Measurements from ENCODE around the gene PDGFB.

The PDGFB gene

GRCh38 chr22:39281126-39281525 lies 36.3 kb upstream of the PDGFB start:
- Histone ChIP-seq H3K36me3 (ENCODE audit: control insufficient read depth in 1 of 2, insufficient read depth in 2 of 2, low read depth in 1 of 2, low read length in 2 of 2) (no peaks in the 10 kb centered on the region), H2BK5ac (ENCODE audit: low read depth, low read length, poor library complexity, severe bottlenecking) (no peak overlapping the region), H2BK12ac (ENCODE audit: low read length in 2 of 2) (peak overlapping the region in 1 of 2 experiments; percentile 11), H3K4me3 (ENCODE audit: insufficient read depth in 1 of 2, low read depth in 1 of 2, low read length in 2 of 2) (no peak overlapping the region), H3K4me1 (ENCODE audit: control insufficient read depth, insufficient read depth, low read depth, low read length) (peaks cover 28% of the 10 kb centered on the region), H4K91ac (ENCODE audit: low read length) (no peak overlapping the region), H3K79me1 (replicated peaks; ENCODE audit: low read length, poor library complexity, severe bottlenecking) (no peaks in the 10 kb centered on the region), H3K27me3 (ENCODE audit: control insufficient read depth in 1 of 2, insufficient read depth in 1 of 2, low read length in 2 of 2) (no peaks in the 10 kb centered on the region), H3K18ac (ENCODE audit: low read depth in 1 of 2, low read length in 2 of 2) (no peak overlapping the region), H3K4me2 (ENCODE audit: low read length, poor library complexity, severe bottlenecking) (no peak overlapping the region), H2BK120ac (ENCODE audit: low read depth, low read length) (no peak overlapping the region), H2AK5ac (ENCODE audit: low read length, severe bottlenecking) (no peak overlapping the region), H4K8ac (ENCODE audit: low read length) (no peak overlapping the region), H2AFZ (ENCODE audit: low read depth, low read length) (no peak overlapping the region), H3K14ac (ENCODE audit: low read length in 2 of 2) (no peak overlapping the region), H2BK15ac (ENCODE audit: low read depth, poor library complexity, severe bottlenecking) (no peak overlapping the region), H3K9ac (ENCODE audit: low read length) (no peak overlapping the region), H3K9me3 (ENCODE audit: control insufficient read depth, low read length) (peaks cover 11% of the 10 kb centered on the region), H3K23ac (ENCODE audit: low read length in 2 of 2) (no peak overlapping the region), H3K27ac (ENCODE audit: low read length, poor library complexity, severe bottlenecking) (no peak overlapping the region), H3K4ac (ENCODE audit: low read depth in 1 of 2, low read length in 2 of 2) (peak overlapping the region in 1 of 2 experiments; percentile 0)
- WGBS = 85% methylated on average over 6 of the region's 6 CpGs
- DNase-seq = no peak

DNA sequence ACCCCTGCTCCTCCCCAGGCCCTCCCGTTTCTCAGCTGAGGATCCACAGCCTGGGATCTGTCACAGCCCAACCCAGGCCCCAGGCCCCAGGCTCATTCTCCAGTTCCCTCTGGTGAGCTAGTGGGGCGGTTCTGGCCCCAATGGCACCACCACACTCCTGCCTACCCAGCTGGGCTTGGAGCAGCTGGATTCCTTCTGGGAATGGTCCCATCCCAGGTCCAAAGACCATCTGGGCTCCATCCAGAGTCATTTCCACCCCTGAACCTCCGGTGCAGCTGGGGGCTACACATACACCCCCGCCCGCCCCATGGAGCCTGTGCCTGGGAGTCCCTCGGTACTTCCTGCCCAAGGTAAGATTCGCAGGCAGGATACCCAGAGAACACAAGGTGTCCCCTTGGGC lies 35.5 kb upstream of the PDGFB start:
- no peak overlapping the region for H3K4me3 ChIP-seq (ENCODE audit: insufficient read depth in 1 of 2, low read depth in 1 of 2, low read length in 2 of 2)
- H3K18ac ChIP-seq (ENCODE audit: low read depth in 1 of 2, low read length in 2 of 2) = peak overlapping the region in 1 of 2 experiments; percentile 29
- no peaks in the 10 kb centered on the region for H3K79me1 ChIP-seq (replicated peaks; ENCODE audit: low read length, poor library complexity, severe bottlenecking)
- H3K14ac ChIP-seq (ENCODE audit: low read length in 2 of 2) = no peak overlapping the region
- no peaks in the 10 kb centered on the region for H3K27me3 ChIP-seq (ENCODE audit: control insufficient read depth in 1 of 2, insufficient read depth in 1 of 2, low read length in 2 of 2)
- no peak overlapping the region for H4K8ac ChIP-seq (ENCODE audit: low read length)
- H3K9me3 ChIP-seq (ENCODE audit: control insufficient read depth, low read length) = peaks cover 10% of the 10 kb centered on the region
- no peak overlapping the region for H2AFZ ChIP-seq (ENCODE audit: low read depth, low read length)
- no peak overlapping the region for H3K4me2 ChIP-seq (ENCODE audit: low read length, poor library complexity, severe bottlenecking)
- H3K23ac ChIP-seq (ENCODE audit: low read length in 2 of 2) = no peak overlapping the region
- peak overlapping the region in 1 of 2 experiments; percentile 72 for H3K4ac ChIP-seq (ENCODE audit: low read depth in 1 of 2, low read length in 2 of 2)
- H3K9ac ChIP-seq (ENCODE audit: low read length) = no peak overlapping the region
- no peak overlapping the region for H2BK15ac ChIP-seq (ENCODE audit: low read depth, poor library complexity, severe bottlenecking)
- peak overlapping the region in 1 of 2 experiments; percentile 39 for H2BK12ac ChIP-seq (ENCODE audit: low read length in 2 of 2)
- peak overlapping the region; percentile 29 for H4K91ac ChIP-seq (ENCODE audit: low read length)
- H2BK120ac ChIP-seq (ENCODE audit: low read depth, low read length) = peak overlapping the region; percentile 36
- WGBS = 94% methylated on average over 7 of the region's 7 CpGs
- no peak overlapping the region for H3K27ac ChIP-seq (ENCODE audit: low read length, poor library complexity, severe bottlenecking)
- peaks cover 25% of the 10 kb centered on the region for H3K4me1 ChIP-seq (ENCODE audit: control insufficient read depth, insufficient read depth, low read depth, low read length)
- H2AK5ac ChIP-seq (ENCODE audit: low read length, severe bottlenecking) = peak overlapping the region; percentile 1
- H3K36me3 ChIP-seq (ENCODE audit: control insufficient read depth in 1 of 2, insufficient read depth in 2 of 2, low read depth in 1 of 2, low read length in 2 of 2) = no peaks in the 10 kb centered on the region
- no peak overlapping the region for H2BK5ac ChIP-seq (ENCODE audit: low read depth, low read length, poor library complexity, severe bottlenecking)
- DNase-seq = no peak

DNA sequence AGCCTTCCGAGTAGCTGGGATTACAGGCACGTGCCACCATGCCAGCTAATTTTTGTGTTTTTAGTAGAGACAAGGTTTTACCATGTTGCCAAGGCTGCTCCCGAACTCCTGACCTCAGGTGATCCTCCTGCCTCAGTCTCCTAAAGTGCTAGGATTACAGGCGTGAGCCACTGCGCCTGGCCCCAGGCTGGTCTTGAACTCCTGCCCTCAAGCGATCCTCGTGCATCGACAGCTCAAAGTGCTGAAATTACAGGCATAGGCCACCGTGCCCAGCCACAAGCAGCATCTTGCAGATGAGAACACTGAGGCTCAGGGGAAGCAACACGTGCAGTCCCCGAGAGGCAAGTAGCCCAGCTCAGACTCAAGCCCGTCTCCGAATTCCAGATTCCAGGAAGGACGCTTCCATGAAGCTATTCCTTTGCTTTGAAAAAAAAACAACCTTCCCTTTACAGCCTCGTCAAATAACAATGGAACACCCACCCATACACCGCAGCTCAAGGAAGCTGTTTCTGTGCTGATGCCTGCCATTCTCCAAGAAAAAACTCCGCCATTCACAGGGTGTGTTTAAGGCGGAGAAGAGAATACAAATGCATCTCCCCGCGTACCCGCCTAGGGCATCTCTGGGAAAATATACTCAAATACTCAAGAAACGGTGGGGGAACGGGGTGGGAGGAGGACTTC lies 34.5 kb upstream of the PDGFB start:
- no peak overlapping the region for H3K4me2 ChIP-seq (ENCODE audit: low read length, poor library complexity, severe bottlenecking)
- 86% methylated on average over 23 of the region's 23 CpGs for whole genome bisulfite sequencing

GRCh38 chr22:39278040-39278439 lies 33.3 kb upstream of the PDGFB start:
- Histone ChIP-seq H3K4me1 (ENCODE audit: control insufficient read depth, insufficient read depth, low read depth, low read length) (peaks cover 13% of the 10 kb centered on the region), H3K36me3 (ENCODE audit: control insufficient read depth in 1 of 2, insufficient read depth in 2 of 2, low read depth in 1 of 2, low read length in 2 of 2) (no peaks in the 10 kb centered on the region), H3K18ac (ENCODE audit: low read depth in 1 of 2, low read length in 2 of 2) (peak overlapping the region in 1 of 2 experiments; percentile 85), H2AK5ac (ENCODE audit: low read length, severe bottlenecking) (no peak overlapping the region), H3K14ac (ENCODE audit: low read length in 2 of 2) (no peak overlapping the region), H3K79me1 (replicated peaks; ENCODE audit: low read length, poor library complexity, severe bottlenecking) (no peaks in the 10 kb centered on the region), H3K4me3 (ENCODE audit: insufficient read depth in 1 of 2, low read depth in 1 of 2, low read length in 2 of 2) (no peak overlapping the region), H3K4me2 (ENCODE audit: low read length, poor library complexity, severe bottlenecking) (no peak overlapping the region), H2BK120ac (ENCODE audit: low read depth, low read length) (peak overlapping the region; percentile 11), H3K27me3 (ENCODE audit: control insufficient read depth in 1 of 2, insufficient read depth in 1 of 2, low read length in 2 of 2) (peaks cover 0 to 4% of the 10 kb centered on the region in 2 experiments), H3K4ac (ENCODE audit: low read depth in 1 of 2, low read length in 2 of 2) (peak overlapping the region in 1 of 2 experiments; percentile 9), H3K27ac (ENCODE audit: low read length, poor library complexity, severe bottlenecking) (no peak overlapping the region), H2BK12ac (ENCODE audit: low read length in 2 of 2) (peak overlapping the region; percentile 44 to 85), H3K9ac (ENCODE audit: low read length) (no peak overlapping the region), H4K8ac (ENCODE audit: low read length) (peak overlapping the region; percentile 35), H4K91ac (ENCODE audit: low read length) (peak overlapping the region; percentile 70), H3K9me3 (ENCODE audit: control insufficient read depth, low read length) (no peaks in the 10 kb centered on the region), H2BK15ac (ENCODE audit: low read depth, poor library complexity, severe bottlenecking) (peak overlapping the region; percentile 100), H3K23ac (ENCODE audit: low read length in 2 of 2) (no peak overlapping the region), H2BK5ac (ENCODE audit: low read depth, low read length, poor library complexity, severe bottlenecking) (no peak overlapping the region), H2AFZ (ENCODE audit: low read depth, low read length) (no peak overlapping the region)
- WGBS = 66% methylated on average over 13 of the region's 13 CpGs
- DNase-seq = peak; percentile 78

More for the DNA sequence above, 34.5 kb upstream of the PDGFB start:
- peak overlapping the region; percentile 19 for H2AK5ac ChIP-seq (ENCODE audit: low read length, severe bottlenecking)
- no peak overlapping the region for H3K4ac ChIP-seq (ENCODE audit: low read depth in 1 of 2, low read length in 2 of 2)
- no peak overlapping the region for H3K9ac ChIP-seq (ENCODE audit: low read length)
- H3K79me1 ChIP-seq (replicated peaks; ENCODE audit: low read length, poor library complexity, severe bottlenecking) = no peaks in the 10 kb centered on the region
- no peak overlapping the region for H2BK5ac ChIP-seq (ENCODE audit: low read depth, low read length, poor library complexity, severe bottlenecking)
- H3K18ac ChIP-seq (ENCODE audit: low read depth in 1 of 2, low read length in 2 of 2) = peak overlapping the region in 1 of 2 experiments; percentile 11
- no peak for DNase-seq
- H3K4me3 ChIP-seq (ENCODE audit: insufficient read depth in 1 of 2, low read depth in 1 of 2, low read length in 2 of 2) = no peak overlapping the region
- H3K4me1 ChIP-seq (ENCODE audit: control insufficient read depth, insufficient read depth, low read depth, low read length) = peaks cover 25% of the 10 kb centered on the region
- H3K23ac ChIP-seq (ENCODE audit: low read length in 2 of 2) = no peak overlapping the region
- H4K91ac ChIP-seq (ENCODE audit: low read length) = no peak overlapping the region
- peak overlapping the region in 1 of 2 experiments; percentile 91 for H2BK12ac ChIP-seq (ENCODE audit: low read length in 2 of 2)
- H3K36me3 ChIP-seq (ENCODE audit: control insufficient read depth in 1 of 2, insufficient read depth in 2 of 2, low read depth in 1 of 2, low read length in 2 of 2) = no peaks in the 10 kb centered on the region
- H4K8ac ChIP-seq (ENCODE audit: low read length) = no peak overlapping the region
- no peak overlapping the region for H2BK15ac ChIP-seq (ENCODE audit: low read depth, poor library complexity, severe bottlenecking)
- no peak overlapping the region for H2AFZ ChIP-seq (ENCODE audit: low read depth, low read length)
- peak overlapping the region in 1 of 2 experiments; percentile 18 for H3K14ac ChIP-seq (ENCODE audit: low read length in 2 of 2)
- no peak overlapping the region for H2BK120ac ChIP-seq (ENCODE audit: low read depth, low read length)
- peaks cover under 1% of the 10 kb centered on the region for H3K9me3 ChIP-seq (ENCODE audit: control insufficient read depth, low read length)
- peaks cover 0 to 4% of the 10 kb centered on the region in 2 experiments for H3K27me3 ChIP-seq (ENCODE audit: control insufficient read depth in 1 of 2, insufficient read depth in 1 of 2, low read length in 2 of 2)
- H3K27ac ChIP-seq (ENCODE audit: low read length, poor library complexity, severe bottlenecking) = no peak overlapping the region

All from mesenchymal stem cell (in vitro differentiated cells and primary cell).